RKO (cell line): ENCODE results near the gene PRB2.
"Not testable (repeated sequence)": the region's sequence is repeated elsewhere in the genome, so short reads cannot be mapped to it uniquely, and the experiment has no call there.

Source experiments
- DNase-seq: peaks from one replicate; pipeline ENCODE4 v3.0.0-alpha.2; 2016; ENCODE audit warnings: low spot score

The PRB2 gene

DNA sequence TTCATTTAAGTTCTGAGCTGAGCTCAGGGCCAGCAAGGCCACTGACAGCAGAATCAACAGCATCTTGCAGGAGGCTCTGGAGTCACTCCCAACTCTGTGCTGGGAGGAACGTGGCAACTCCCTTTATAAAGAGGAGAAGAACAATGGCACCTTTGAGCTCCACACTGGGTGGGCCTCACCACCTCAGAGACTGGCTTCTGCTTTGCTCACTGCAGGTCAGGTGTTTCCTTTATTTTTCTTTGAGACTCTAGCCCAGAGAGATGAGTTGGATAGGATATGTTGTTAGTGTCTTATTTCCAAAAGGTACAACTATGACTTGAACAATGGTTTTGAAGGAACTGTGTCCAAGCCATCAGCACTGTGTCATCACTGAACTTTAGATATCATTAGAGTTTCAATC lies at the start of gene PRB2:
TSS of gene PRB2 (minus strand) at position 101 of the 400 bp plus-strand sequence. CDS start at position 63, 38 bp downstream.
- not testable (repeated sequence) for DNase-seq

GRCh38 chr12:11437966-11438365 lies 42.6 kb upstream of the PRB2 start:
- no peak for DNase-seq

- no peak for DNase-seq
Observed at GRCh38 chr12:11433664-11434063, 38.3 kb upstream of the PRB2 start.

GRCh38 chr12:11431486-11431885 lies 36.1 kb upstream of the PRB2 start:
- no peak for DNase-seq

DNA sequence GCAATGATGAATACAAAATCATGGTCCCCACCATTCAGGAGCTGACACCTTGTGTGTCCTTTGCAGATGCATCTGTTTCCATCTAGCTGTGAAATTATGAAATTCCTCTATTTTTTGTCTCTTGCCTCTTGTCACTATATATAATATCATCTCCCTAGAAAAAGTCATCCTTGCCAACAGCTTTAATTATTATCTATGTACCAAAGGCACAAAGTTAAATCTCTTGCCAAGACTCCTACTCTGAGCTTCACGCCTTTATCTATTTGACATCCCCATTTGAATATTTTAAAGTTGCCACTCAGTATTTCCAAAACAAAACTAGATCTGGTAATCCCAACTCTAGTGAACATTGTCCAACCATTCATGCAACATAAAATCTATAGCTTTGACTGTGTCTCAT lies 32.0 kb upstream of the PRB2 start:
- DNase-seq: no peak

GRCh38 chr12:11412731-11413130 lies 17.4 kb upstream of the PRB2 start:
- no peak for DNase-seq

DNA sequence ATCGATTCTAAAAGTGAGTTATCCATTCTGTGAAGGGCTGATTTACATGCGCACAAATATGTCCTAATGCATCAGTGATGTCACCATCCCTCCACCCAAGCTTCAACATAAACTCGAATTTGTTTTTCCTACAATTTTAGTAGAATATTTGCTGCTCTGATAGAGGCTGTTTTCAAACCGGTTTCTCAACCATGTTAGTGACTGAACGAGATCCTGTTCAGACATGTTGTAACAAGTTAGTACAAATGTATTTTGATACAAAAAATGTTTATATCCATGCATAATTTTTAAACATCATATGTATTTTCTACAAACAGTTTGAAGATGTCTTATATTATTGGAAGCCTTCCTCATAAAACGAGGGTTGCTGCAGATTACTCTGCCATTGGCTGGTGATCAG lies 12.7 kb upstream of the PRB2 start:
- no peak for DNase-seq

GRCh38 chr12:11397366-11397765 lies 2.0 kb upstream of the PRB2 start:
- DNase-seq: no peak

GRCh38 chr12:11391456-11391855 lies 3.9 kb downstream of the PRB2 start:
- not testable (repeated sequence) for DNase-seq

GRCh38 chr12:11377420-11377819 lies 17.9 kb downstream of the PRB2 start:
- not testable (repeated sequence) for DNase-seq

DNA sequence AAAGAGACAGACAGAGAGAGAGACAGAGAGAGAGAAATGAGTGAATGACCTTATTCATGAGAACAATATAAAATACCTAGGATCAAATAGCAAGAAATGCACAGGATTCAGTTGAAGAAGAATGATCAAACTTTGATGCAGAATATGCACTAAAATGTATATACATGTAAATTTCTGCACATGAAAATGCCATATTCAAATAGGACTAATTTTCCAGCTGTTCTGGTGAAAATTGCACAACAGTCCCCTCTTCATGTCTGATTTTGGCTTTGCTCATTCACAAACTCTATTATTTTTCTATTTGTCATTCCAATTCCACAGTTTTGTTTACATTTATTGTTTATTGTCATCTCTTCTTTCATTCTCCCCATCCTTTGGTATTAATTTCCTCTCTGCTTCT lies 34.2 kb downstream of the PRB2 start:
- DNase-seq: no peak

DNA sequence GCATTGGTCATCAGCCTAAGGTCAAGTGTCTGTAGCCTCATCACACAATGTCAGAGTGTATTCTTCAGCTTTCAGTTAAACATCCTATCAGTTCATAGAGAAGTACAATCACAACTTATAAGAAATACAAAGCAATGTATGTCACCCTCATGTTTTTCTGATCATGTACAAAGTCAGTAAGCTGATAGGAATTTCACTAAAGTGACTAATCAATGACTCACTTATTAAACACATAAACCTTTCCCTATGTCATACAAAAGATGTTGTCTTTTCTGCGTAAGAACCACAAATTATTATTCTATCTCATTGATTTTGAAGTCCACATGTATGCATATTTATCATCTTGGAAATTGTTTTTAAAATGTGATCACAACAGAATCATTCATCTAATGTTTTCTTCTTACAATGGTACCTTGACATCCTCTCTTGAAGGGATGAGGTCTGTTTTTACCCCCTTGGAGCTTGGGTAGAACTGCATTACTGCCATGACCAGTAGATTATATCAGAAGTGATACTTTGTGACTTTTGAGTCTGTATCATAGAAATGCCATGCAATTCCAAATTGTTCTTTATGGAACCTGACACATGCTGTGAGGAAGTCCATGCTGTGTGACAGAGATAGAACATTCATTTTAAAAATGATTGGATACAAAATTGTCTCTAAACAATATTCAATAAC lies 35.0 kb downstream of the PRB2 start:
- peak; percentile 86 for DNase-seq

DNA sequence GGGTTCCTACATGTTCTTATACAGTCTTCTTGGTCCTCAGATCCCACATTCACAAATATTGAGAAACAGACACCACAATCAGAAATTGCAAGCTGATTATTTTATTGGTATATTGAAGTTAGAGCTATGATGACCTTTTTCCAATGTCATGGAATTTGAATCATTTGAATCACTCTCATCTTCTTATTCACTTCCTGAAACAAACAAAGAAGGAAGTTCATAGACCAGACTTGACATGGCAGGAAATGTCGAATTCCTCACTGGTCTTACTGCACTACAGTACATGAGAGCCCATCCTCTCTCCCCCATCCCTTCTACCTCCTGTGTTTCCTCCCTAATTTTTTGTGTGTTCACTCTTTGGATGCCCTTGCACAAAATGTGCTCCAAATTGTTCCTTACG lies 43.6 kb downstream of the PRB2 start:
- not testable (repeated sequence) for DNase-seq

DNA sequence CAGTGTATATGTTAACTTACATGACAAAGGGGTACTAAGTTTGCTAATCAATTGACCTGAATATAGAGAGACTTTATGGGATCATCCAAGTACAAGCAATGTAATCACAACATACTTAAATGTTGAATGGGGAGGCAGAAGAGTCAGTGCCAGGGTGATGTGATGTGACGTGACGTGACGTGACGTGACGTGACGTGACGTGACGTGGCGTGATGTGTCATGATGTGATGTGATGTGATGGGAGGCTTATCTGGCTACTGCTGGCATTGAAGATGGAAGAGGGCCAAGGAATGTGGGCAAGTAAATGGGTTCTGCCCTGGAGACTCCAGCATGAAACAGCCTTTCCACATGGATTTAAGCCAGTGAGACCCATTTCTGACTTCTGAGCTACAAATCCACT lies 46.9 kb downstream of the PRB2 start:
- no peak for DNase-seq

DNA sequence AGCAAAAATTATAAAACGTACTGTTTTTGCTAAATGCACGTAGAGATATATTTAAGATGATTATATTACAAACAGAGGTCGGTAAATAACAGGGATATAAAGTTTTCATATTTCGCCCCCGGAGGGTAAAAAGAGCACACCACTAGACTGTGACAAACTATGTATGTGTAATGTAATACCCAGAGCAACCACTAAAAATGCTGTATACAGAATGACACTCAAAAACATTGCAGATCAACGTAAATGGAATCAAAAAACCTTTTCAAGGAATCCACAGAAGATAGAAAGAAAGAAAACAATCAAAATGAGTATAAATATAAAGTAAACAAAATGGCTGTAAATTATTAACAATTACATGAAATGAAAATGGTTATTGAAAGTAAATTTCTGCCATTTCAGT lies 47.6 kb downstream of the PRB2 start:
- DNase-seq: peak; percentile 53

DNA sequence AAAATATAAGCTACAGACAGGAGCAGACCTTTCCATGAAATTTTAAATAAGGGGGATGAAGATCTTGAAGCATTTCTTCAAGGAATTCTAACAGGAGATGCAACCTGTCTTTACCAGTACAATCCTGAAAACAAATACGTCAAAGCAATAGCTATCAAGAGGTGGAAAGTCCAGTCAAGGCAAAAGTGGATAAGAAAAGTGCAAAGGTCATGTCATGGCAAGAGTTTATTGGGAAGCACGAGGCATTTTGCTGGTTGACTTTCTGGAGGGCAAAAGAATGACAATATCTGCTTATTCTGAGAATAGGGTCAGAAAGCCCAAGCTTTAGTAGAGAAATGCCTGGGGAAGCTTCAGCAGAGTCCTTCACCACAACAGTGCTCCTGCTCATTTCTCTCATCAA lies 50.9 kb downstream of the PRB2 start:
- DNase-seq: no peak
